ENCODE results near the gene JUND. TPM values are rescaled to one million over a fixed set of nuclear protein-coding genes. Genes with fewer than 3 reads are reported as not detected.

Gene JUND
- total RNA-seq, 4 donors from 2014 or later: 193 to 394 (median 316) TPM

- TF ChIP-seq, protein P1, sequence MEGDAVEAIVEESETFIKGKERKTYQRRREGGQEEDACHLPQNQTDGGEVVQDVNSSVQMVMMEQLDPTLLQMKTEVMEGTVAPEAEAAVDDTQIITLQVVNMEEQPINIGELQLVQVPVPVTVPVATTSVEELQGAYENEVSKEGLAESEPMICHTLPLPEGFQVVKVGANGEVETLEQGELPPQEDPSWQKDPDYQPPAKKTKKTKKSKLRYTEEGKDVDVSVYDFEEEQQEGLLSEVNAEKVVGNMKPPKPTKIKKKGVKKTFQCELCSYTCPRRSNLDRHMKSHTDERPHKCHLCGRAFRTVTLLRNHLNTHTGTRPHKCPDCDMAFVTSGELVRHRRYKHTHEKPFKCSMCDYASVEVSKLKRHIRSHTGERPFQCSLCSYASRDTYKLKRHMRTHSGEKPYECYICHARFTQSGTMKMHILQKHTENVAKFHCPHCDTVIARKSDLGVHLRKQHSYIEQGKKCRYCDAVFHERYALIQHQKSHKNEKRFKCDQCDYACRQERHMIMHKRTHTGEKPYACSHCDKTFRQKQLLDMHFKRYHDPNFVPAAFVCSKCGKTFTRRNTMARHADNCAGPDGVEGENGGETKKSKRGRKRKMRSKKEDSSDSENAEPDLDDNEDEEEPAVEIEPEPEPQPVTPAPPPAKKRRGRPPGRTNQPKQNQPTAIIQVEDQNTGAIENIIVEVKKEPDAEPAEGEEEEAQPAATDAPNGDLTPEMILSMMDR (IDR thresholded peaks at IDR 0.05): no peak
- no peak for TF ChIP-seq POLR2A (IDR thresholded peaks at IDR 0.05)
- no peak overlapping the region for H3K4me3 ChIP-seq (replicated peaks in 1 of 3)
- 82 to 100% methylated on average over 2 to 5 of the region's 7 CpGs for WGBS, 2 donors
- DNase-seq: no peak
- H3K9me3 ChIP-seq: no peaks in the 10 kb centered on the region
- no peak overlapping the region for H3K27ac ChIP-seq
- intact Hi-C loops (cut with DNase I): no loop called here
- H3K27me3 ChIP-seq: no peaks in the 10 kb centered on the region
- peaks cover 26 to 54% of the 10 kb centered on the region in 2 donors for H3K4me1 ChIP-seq
- H3K36me3 ChIP-seq: peaks cover 7 to 10% of the 10 kb centered on the region in 2 donors
Measured at GRCh38 chr19:18308948-18309325, 27.5 kb upstream of the JUND start.

- H3K9me3 ChIP-seq: no peaks in the 10 kb centered on the region
- peak overlapping the region in 2 of 3 donors; percentile 65 to 96 for H3K27ac ChIP-seq
- TF ChIP-seq, protein P1 (IDR thresholded peaks at IDR 0.05): no peak
- peaks cover 28 to 58% of the 10 kb centered on the region in 2 donors for H3K4me1 ChIP-seq
- no peak for DNase-seq
- intact Hi-C loops (cut with DNase I): no loop called here
- no peaks in the 10 kb centered on the region for H3K27me3 ChIP-seq
- no peak overlapping the region for H3K4me3 ChIP-seq (replicated peaks in 1 of 3)
- H3K36me3 ChIP-seq: peaks cover 7 to 10% of the 10 kb centered on the region in 2 donors
- WGBS, 2 donors: 74 to 87% methylated on average over 17 of the region's 20 CpGs
Measured at GRCh38 chr19:18308051-18308947, 26.9 kb upstream of the JUND start.

DNA sequence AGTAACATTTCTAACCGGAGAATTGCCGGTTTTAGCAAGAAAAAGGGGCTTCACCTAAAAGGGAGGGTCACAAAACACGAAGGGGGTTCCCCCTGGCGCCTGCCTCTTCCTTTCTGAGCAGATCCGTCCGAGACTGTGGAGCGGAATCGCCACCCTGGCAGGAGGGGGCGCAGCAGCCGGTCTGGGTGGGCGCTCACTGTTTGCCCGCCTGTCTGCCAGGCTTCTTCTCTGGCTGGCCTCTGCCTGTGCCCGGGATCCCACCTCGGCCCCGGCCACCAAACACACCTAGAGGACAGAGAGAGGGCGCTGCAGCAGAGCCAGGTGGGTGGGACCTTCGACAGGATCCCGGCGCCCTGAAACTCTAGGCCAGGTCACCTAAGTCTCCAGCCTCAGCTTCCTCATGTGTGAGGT, 25.9 kb upstream of the JUND start:
- no peak for DNase-seq
- H3K4me3 ChIP-seq (replicated peaks in 1 of 3): no peak overlapping the region

DNA sequence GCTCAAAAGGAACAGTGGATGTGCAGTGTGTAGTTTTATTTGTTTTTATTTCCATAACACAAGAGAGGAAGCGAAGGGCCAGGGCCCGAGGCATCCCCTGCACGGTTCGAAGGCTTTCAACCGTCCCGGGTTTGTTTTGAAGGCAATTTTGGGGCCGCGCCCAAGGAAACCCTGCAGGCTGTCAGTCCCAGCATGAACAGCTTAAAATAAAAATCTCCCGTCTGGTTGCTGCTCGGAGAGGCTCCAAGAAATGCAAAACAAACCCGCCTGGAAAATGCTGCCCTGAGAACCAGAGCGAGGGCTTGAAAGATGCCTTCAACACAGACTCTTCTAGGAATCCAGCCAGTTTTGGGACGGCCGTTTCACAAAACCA, 25.5 kb upstream of the JUND start:
- TF ChIP-seq POLR2A (IDR thresholded peaks at IDR 0.05): no peak
- TF ChIP-seq, protein P1 (IDR thresholded peaks at IDR 0.05): no peak
- peak overlapping the region in 2 of 3 donors; percentile 65 to 96 for H3K27ac ChIP-seq
- peaks cover 33 to 58% of the 10 kb centered on the region in 2 donors for H3K4me1 ChIP-seq
- intact Hi-C loops (cut with DNase I): no loop called here
- H3K9me3 ChIP-seq: no peaks in the 10 kb centered on the region
- H3K4me3 ChIP-seq (replicated peaks in 1 of 3): no peak overlapping the region
- 62 to 66% methylated on average over 14 of the region's 14 CpGs for WGBS, 2 donors
- peak in 1 of 2 donors; percentile 20 for DNase-seq
- no peaks in the 10 kb centered on the region for H3K27me3 ChIP-seq
- H3K36me3 ChIP-seq: peaks cover 0 to 10% of the 10 kb centered on the region in 2 donors

More for the DNA sequence above, 25.9 kb upstream of the JUND start:
- peak overlapping the region in 2 of 3 donors; percentile 65 to 96 for H3K27ac ChIP-seq
- intact Hi-C loops (cut with DNase I): no loop called here
- peaks cover 33 to 58% of the 10 kb centered on the region in 2 donors for H3K4me1 ChIP-seq
- H3K27me3 ChIP-seq: no peaks in the 10 kb centered on the region
- TF ChIP-seq POLR2A (IDR thresholded peaks at IDR 0.05): no peak
- WGBS, 2 donors: 84 to 94% methylated on average over 16 to 19 of the region's 19 CpGs
- H3K9me3 ChIP-seq: no peaks in the 10 kb centered on the region
- peaks cover 3 to 10% of the 10 kb centered on the region in 2 donors for H3K36me3 ChIP-seq

GRCh38 chr19:18306209-18306887, 24.9 kb upstream of the JUND start:
- intact Hi-C loops (cut with DNase I): no loop called here
- no peak overlapping the region for H3K4me3 ChIP-seq (replicated peaks in 1 of 3)
- peaks cover 33 to 63% of the 10 kb centered on the region in 2 donors for H3K4me1 ChIP-seq

More at GRCh38 chr19:18306209-18306887, 24.9 kb upstream of the JUND start:
- Histone ChIP-seq H3K27ac (peak overlapping the region in 2 of 3 donors; percentile 65 to 96), H3K36me3 (peaks cover 0 to 10% of the 10 kb centered on the region in 2 donors), H3K9me3 (no peaks in the 10 kb centered on the region), H3K27me3 (no peaks in the 10 kb centered on the region)
- DNase-seq: no peak
- TF ChIP-seq POLR2A (IDR thresholded peaks at IDR 0.05): no peak
- TF ChIP-seq, protein P1 (IDR thresholded peaks at IDR 0.05): no peak
- WGBS, 2 donors: 77 to 88% methylated on average over 19 to 24 of the region's 26 CpGs
